Fibroblast of lung (primary cell): ENCODE data around the gene ID3.

ENCODE experiments used
- EZH2 ChIP-seq: IDR thresholded peaks from 2 replicates; pipeline ENCODE4 v1.5.1; 2012; ENCODE audit warnings: low read length, control low read depth, mild to moderate bottlenecking; ENCODE audit errors: missing control alignments
- TF ChIP-seq, protein P1 (sequence below), 2 donors: IDR thresholded peaks in 1 of 2; conservative IDR thresholded peaks in 1 of 2; 1 replicate in 1 of 2; 2 replicates in 1 of 2; pipeline ENCODE4 v1.5.1; 2011 to 2012; ENCODE audit warnings: low read length in 2 of 2, control low read depth in 1 of 2, inconsistent platforms in 1 of 2, low read depth in 1 of 2, mild to moderate bottlenecking in 1 of 2

GRCh38 chr1:23578997-23579363, 19.7 kb upstream of the ID3 start:
- TF ChIP-seq, protein P1, sequence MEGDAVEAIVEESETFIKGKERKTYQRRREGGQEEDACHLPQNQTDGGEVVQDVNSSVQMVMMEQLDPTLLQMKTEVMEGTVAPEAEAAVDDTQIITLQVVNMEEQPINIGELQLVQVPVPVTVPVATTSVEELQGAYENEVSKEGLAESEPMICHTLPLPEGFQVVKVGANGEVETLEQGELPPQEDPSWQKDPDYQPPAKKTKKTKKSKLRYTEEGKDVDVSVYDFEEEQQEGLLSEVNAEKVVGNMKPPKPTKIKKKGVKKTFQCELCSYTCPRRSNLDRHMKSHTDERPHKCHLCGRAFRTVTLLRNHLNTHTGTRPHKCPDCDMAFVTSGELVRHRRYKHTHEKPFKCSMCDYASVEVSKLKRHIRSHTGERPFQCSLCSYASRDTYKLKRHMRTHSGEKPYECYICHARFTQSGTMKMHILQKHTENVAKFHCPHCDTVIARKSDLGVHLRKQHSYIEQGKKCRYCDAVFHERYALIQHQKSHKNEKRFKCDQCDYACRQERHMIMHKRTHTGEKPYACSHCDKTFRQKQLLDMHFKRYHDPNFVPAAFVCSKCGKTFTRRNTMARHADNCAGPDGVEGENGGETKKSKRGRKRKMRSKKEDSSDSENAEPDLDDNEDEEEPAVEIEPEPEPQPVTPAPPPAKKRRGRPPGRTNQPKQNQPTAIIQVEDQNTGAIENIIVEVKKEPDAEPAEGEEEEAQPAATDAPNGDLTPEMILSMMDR (conservative IDR thresholded peaks at IDR 0.05 in 1 of 2, IDR thresholded peaks at IDR 0.05 in 1 of 2; ENCODE audit: low read depth in 1 of 2, low read length in 2 of 2) = no peak
- TF ChIP-seq EZH2 = no peak
